ENCODE results near the gene PLEKHB2. TPM values are rescaled to one million over a fixed set of nuclear protein-coding genes. Genes with fewer than 3 reads are reported as not detected.

The PLEKHB2 gene
- total RNA-seq, 2 donors from 2014 or later = 22.4 to 35.0 TPM

GRCh38 chr2:131094463-131095281 is 10.5 kb upstream of the PLEKHB2 start:
- DNase-seq (no peak), ATAC-seq (no peak)
- Histone ChIP-seq H3K9me3 (no peaks in the 10 kb centered on the region), H3K4me1 (peaks cover 26% of the 10 kb centered on the region), H3K27ac (peak overlapping the region in 2 of 4 donors; percentile 98 to 99), H3K27me3 (no peaks in the 10 kb centered on the region), H3K4me3 (no peak overlapping the region), H3K36me3 (replicated peaks in 1 of 2; ENCODE audit: insufficient read depth in 1 of 2, low read depth in 2 of 2) (no peaks in the 10 kb centered on the region)
- TF ChIP-seq CTCF (IDR thresholded peaks at IDR 0.05) = no peak
- no peak for TF ChIP-seq POLR2A (IDR thresholded peaks at IDR 0.05)
- intact Hi-C loops (cut with DNase I) = no loop called here
- WGBS, 2 donors = 61 to 69% methylated on average over 22 of the region's 22 CpGs

- TF ChIP-seq POLR2A (IDR thresholded peaks at IDR 0.05) = no peak
- TF ChIP-seq CTCF (IDR thresholded peaks at IDR 0.05) = no peak
- Histone ChIP-seq H3K4me1 (peaks cover 29% of the 10 kb centered on the region), H3K27me3 (no peaks in the 10 kb centered on the region), H3K9me3 (no peaks in the 10 kb centered on the region), H3K4me3 (no peak overlapping the region), H3K36me3 (replicated peaks in 1 of 2; ENCODE audit: insufficient read depth in 1 of 2, low read depth in 2 of 2) (no peaks in the 10 kb centered on the region), H3K27ac (no peak overlapping the region)
- ATAC-seq (no peak), DNase-seq (no peak)
- 80 to 92% methylated on average over 2 of the region's 2 CpGs for WGBS, 2 donors
- intact Hi-C loops (cut with DNase I) = no loop called here
Measured at GRCh38 chr2:131103165-131103564, 2.0 kb upstream of the PLEKHB2 start.

- Histone ChIP-seq H3K4me1 (peaks cover 29% of the 10 kb centered on the region), H3K9me3 (no peaks in the 10 kb centered on the region), H3K36me3 (replicated peaks in 1 of 2; ENCODE audit: insufficient read depth in 1 of 2, low read depth in 2 of 2) (no peaks in the 10 kb centered on the region), H3K4me3 (peak overlapping the region; percentile 61 to 94), H3K27ac (peak overlapping the region; percentile 90 to 95 (median 93)), H3K27me3 (no peaks in the 10 kb centered on the region)
- ATAC-seq (peak; percentile 82), DNase-seq (peak; percentile 43 to 85 (median 80))
- WGBS, 2 donors = 0% methylated on average over 20 of the region's 20 CpGs
- TF ChIP-seq POLR2A (IDR thresholded peaks at IDR 0.05) = no peak
- peak in 1 of 7 experiments; percentile 17 for TF ChIP-seq CTCF (IDR thresholded peaks at IDR 0.05)
- intact Hi-C loops (cut with DNase I) = no loop called here
Measured at GRCh38 chr2:131104487-131105155, 515 bp upstream of the PLEKHB2 start.

GRCh38 chr2:131105950-131106801 is 1.0 kb downstream of the PLEKHB2 start:
- no peaks in the 10 kb centered on the region for H3K36me3 ChIP-seq (replicated peaks in 1 of 2; ENCODE audit: insufficient read depth in 1 of 2, low read depth in 2 of 2)
- no peaks in the 10 kb centered on the region for H3K9me3 ChIP-seq
- H3K27me3 ChIP-seq = no peaks in the 10 kb centered on the region
- peak; percentile 35 to 64 (median 45) for DNase-seq
- TF ChIP-seq CTCF (IDR thresholded peaks at IDR 0.05) = no peak
- TF ChIP-seq POLR2A (IDR thresholded peaks at IDR 0.05) = peak in 2 of 3 donors; percentile 32 to 37
- H3K4me3 ChIP-seq = peak overlapping the region; percentile 61 to 94
- WGBS, 2 donors = 0 to 1% methylated on average over 18 to 19 of the region's 19 CpGs
- intact Hi-C loops (cut with DNase I) = no loop called here
- peak; percentile 28 for ATAC-seq
- H3K27ac ChIP-seq = peak overlapping the region; percentile 77 to 95 (median 93)
- peaks cover 29% of the 10 kb centered on the region for H3K4me1 ChIP-seq
